Thoracic aorta (tissue), 2 donors: ENCODE data around the gene DTNB. TPM values are rescaled to one million over a fixed set of nuclear protein-coding genes. Genes with fewer than 3 reads are reported as not detected.

Experiments
- ATAC-seq: fragments of 150-250 bp; one replicate; pipeline ENCODE4 v1.8.0; 2017; ENCODE audit warnings: low read depth; ENCODE audit not compliant: insufficient number of reproducible peaks, low FRiP score
- DNase-seq: peaks from one replicate; pipeline ENCODE4 v3.0.0-alpha.2; 2020; ENCODE audit warnings: low spot score
- H3K27ac ChIP-seq, 2 donors: fragments of 200-600 bp; sonication (generic); 1 replicate in 1 of 2; 2 replicates in 1 of 2; pipeline ENCODE4 v1.5.1; 2016; ENCODE audit warnings: mild to moderate bottlenecking in 2 of 2, moderate library complexity in 2 of 2
- H3K27me3 ChIP-seq: fragments of 200-600 bp; sonication (generic); replicated peaks from 2 replicates; pipeline ENCODE4 v1.6.0; 2016; ENCODE audit warnings: mild to moderate bottlenecking; ENCODE audit not compliant: insufficient read depth
- H3K36me3 ChIP-seq: fragments of 200-600 bp; sonication (generic); one replicate; pipeline ENCODE4 v1.5.1; 2016
- H3K4me1 ChIP-seq, 2 donors: fragments of 200-600 bp; sonication (generic); 1 replicate in 1 of 2; 2 replicates in 1 of 2; pipeline versions ENCODE4 v1.5.1 to v1.6.0; 2016; ENCODE audit warnings: low read depth in 2 of 2, mild to moderate bottlenecking in 1 of 2; ENCODE audit not compliant: control insufficient read depth in 1 of 2
- H3K4me3 ChIP-seq: fragments of 200-600 bp; sonication (generic); 2 replicates; pipeline ENCODE4 v1.5.1; 2016; ENCODE audit warnings: mild to moderate bottlenecking
- H3K9me3 ChIP-seq: fragments of 200-600 bp; sonication (generic); 2 replicates; pipeline ENCODE4 v1.5.1; 2016
- total RNA-seq, 2 donors: library from RNA; depleted of rRNA; stranded (reverse); fragments of >200 nt; gene quantifications; one replicate each; pipeline versions ENCODE4 v1.1.0 to v1.2.3, GENCODE V29; 2016
- TF ChIP-seq, protein P1 (sequence below): fragments of 200-600 bp; sonication (generic); IDR thresholded peaks from one replicate; pipeline ENCODE4 v1.5.1; 2019; ENCODE audit warnings: antibody characterized with exemption

Gene DTNB
- total RNA-seq, 2 donors from 2014 or later = 16.3 to 76.2 TPM

DNA sequence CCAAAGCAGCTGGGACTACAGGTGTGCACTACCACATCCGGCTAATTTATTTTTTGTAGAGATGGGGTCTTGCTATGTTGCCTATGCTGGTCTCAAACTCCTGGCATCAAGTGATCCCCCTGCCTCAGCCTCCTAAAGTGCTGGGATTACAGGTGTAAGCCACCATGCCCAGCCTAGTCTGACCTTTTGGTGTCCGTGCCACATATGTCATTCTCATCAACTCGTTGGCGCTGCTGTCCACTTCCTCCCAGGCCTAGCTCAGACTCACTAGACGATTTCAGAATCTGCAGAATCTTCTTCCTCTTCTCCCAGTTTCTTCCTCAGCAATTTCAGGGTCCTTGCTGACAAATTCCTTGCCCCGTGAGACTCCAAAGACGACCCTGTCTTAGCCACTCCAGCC is 291.9 kb downstream of the DTNB start:
- peaks cover 9 to 13% of the 10 kb centered on the region in 2 donors for H3K4me1 ChIP-seq
- no peaks in the 10 kb centered on the region for H3K9me3 ChIP-seq
- DNase-seq = no peak
- TF ChIP-seq, protein P1, sequence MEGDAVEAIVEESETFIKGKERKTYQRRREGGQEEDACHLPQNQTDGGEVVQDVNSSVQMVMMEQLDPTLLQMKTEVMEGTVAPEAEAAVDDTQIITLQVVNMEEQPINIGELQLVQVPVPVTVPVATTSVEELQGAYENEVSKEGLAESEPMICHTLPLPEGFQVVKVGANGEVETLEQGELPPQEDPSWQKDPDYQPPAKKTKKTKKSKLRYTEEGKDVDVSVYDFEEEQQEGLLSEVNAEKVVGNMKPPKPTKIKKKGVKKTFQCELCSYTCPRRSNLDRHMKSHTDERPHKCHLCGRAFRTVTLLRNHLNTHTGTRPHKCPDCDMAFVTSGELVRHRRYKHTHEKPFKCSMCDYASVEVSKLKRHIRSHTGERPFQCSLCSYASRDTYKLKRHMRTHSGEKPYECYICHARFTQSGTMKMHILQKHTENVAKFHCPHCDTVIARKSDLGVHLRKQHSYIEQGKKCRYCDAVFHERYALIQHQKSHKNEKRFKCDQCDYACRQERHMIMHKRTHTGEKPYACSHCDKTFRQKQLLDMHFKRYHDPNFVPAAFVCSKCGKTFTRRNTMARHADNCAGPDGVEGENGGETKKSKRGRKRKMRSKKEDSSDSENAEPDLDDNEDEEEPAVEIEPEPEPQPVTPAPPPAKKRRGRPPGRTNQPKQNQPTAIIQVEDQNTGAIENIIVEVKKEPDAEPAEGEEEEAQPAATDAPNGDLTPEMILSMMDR = no peak
- ATAC-seq = no peak
- H3K36me3 ChIP-seq = no peaks in the 10 kb centered on the region
- no peak overlapping the region for H3K4me3 ChIP-seq
- no peaks in the 10 kb centered on the region for H3K27me3 ChIP-seq
- no peak overlapping the region for H3K27ac ChIP-seq

DNA sequence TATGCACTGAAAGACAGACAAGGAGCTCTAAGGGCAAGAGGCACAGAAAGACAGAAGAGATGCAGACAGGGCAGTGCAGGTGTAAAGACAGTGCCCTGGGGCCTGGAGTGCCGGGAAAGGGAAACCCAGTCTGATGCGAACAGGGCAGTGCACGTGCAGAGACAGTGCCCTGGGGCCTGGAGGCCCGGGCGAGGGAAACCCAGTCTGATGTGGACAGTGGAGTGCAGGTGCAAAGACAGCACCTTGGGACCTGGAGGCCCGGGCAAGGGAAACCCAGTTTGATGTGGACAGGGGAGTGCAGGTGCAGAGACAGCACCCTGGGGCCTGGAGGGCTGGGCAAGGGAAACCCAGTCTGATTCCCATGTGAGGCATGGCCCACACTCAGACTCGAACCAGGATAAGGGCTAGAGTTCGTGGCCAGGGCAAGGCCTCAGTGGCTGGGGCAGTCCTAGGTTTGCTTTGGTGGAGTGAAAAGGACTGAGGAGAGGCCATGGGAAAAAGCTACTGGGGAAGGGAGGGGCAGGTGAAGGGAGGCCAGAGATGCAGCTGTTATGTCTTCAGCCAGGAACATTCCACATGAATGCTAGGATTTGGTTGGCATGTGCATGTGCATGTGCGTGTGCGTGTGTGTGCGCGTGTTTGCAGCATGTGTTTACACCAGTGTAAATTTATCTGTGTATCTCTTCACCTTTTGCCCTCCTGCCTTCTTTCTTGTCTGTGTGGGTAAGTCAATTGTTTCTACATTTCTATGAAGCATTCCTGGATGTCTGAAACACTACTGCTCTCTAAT is 292.6 kb downstream of the DTNB start:
- ATAC-seq = no peak
- Histone ChIP-seq H3K4me1 (peaks cover 11 to 16% of the 10 kb centered on the region in 2 donors), H3K27ac (no peak overlapping the region), H3K27me3 (no peaks in the 10 kb centered on the region), H3K4me3 (no peak overlapping the region), H3K9me3 (no peaks in the 10 kb centered on the region), H3K36me3 (no peaks in the 10 kb centered on the region)
- TF ChIP-seq, protein P1 = no peak
- no peak for DNase-seq

DNA sequence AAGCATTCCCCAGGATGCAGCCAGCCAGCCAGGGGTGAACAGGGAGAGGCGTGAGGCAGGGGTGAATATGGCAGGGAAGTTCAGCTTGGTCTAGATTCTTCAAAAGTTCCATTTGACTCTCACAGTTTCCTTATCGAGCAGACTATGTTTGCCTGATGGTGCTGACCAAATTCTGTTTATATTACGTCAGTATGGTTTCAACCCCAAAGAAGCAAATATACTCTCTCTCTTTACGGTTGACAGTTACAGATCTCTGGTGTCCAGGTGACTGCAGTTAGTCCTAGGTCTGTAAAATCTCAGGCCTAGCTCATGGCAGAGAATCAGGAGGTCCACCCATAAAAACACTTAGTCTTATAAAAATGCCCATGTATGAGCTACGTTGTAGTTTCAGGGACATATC is 293.4 kb downstream of the DTNB start:
- Histone ChIP-seq H3K36me3 (no peaks in the 10 kb centered on the region), H3K4me3 (no peak overlapping the region), H3K27me3 (no peaks in the 10 kb centered on the region), H3K27ac (no peak overlapping the region), H3K9me3 (no peaks in the 10 kb centered on the region), H3K4me1 (peaks cover 11 to 16% of the 10 kb centered on the region in 2 donors)
- ATAC-seq (no peak), DNase-seq (no peak)
- TF ChIP-seq, protein P1 = no peak

DNA sequence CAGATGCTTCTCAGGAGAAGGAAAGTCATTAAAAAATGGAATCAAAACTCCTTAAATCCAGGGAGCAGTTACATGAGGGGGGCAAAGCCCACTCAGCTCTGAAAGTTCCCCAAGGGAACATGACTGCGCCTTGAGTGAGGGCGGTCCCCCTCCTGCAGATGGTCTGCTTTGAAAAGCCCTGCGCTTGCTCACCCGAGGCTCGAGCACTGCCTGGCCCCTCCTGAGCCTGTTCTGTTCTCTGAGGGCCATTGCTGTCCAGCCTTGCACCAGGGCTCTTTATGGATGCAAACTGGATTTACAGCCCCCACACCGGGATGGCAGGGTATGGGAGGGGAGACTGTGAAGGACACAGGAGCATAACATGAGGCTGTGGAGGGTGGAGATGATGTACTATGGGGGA is 293.8 kb downstream of the DTNB start:
- Histone ChIP-seq H3K27me3 (no peaks in the 10 kb centered on the region), H3K27ac (no peak overlapping the region), H3K9me3 (no peaks in the 10 kb centered on the region), H3K36me3 (no peaks in the 10 kb centered on the region), H3K4me3 (no peak overlapping the region), H3K4me1 (peaks cover 11 to 16% of the 10 kb centered on the region in 2 donors)
- TF ChIP-seq, protein P1 = no peak
- ATAC-seq (no peak), DNase-seq (no peak)

DNA sequence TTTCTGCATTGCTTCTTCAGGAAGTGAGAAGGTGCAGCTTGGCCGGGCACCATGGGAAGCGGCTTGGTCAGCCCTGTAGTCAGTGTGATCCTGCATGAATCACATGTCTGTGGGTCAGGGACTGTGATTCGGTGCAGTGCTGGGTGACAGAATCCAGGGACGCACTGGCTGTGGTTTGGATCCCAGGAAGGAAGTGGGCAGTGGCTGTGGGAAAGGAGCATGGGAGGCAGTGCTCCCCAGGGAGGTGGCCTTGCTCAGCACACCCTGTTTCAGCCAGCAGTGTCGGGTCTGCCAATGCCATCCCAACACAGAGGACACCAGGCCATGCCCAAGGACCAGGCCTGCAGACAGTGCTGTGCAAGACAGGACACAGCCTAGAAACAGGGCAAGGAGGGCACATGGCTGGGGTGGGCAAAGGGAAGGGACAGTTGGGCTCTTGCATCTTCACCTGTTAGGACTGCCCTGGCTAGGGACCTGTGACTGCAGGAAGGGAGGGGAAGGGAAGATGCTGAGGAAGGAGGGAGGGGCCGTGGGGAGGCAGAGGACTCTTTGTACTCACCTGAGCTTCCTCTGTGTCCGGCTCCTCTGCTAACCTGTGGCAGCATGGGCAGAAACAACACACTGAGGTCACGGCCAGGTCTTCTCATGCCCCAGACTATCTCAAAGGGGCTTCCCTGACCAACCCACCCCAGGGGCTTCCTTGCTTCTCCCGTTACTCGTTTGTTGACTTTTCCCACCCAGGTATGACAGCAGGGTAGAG is 294.5 kb downstream of the DTNB start:
- Histone ChIP-seq H3K27me3 (no peaks in the 10 kb centered on the region), H3K4me3 (no peak overlapping the region), H3K36me3 (no peaks in the 10 kb centered on the region), H3K9me3 (no peaks in the 10 kb centered on the region), H3K4me1 (peaks cover 11 to 16% of the 10 kb centered on the region in 2 donors), H3K27ac (no peak overlapping the region)
- ATAC-seq (no peak), DNase-seq (no peak)
- TF ChIP-seq, protein P1 = no peak
